Small intestine (tissue), 7 donors: ENCODE measurements around the gene ABCA7. TPM values are rescaled to one million over a fixed set of nuclear protein-coding genes. Genes with fewer than 3 reads are reported as not detected.

Experiments used
- DNase-seq, 2 donors: peaks; one replicate each; pipeline versions ENCODE4 v3.0.0 to v3.0.0-alpha.2; 2013
- FAIRE-seq: peaks from 2 replicates; lab custom pipeline; 2012; peaks lifted over from hg19 to GRCh38; lab: Jason Lieb, UNC
- H3K27ac ChIP-seq, 3 donors: one replicate each; pipeline ENCODE4 v1.5.1; 2013; ENCODE audit warnings: low read length in 2 of 3, mild to moderate bottlenecking in 2 of 3, control low read depth in 1 of 3, inconsistent platforms in 1 of 3, low read depth in 1 of 3, moderate library complexity in 1 of 3
- H3K27me3 ChIP-seq, 3 donors: one replicate each; pipeline ENCODE4 v1.6.1; 2013; ENCODE audit warnings: low read length in 3 of 3, inconsistent platforms in 1 of 3; ENCODE audit not compliant: control insufficient read depth in 3 of 3, insufficient read depth in 3 of 3
- H3K36me3 ChIP-seq, 3 donors: one replicate each; pipeline ENCODE4 v1.6.1; 2013; ENCODE audit warnings: low read length in 3 of 3, inconsistent platforms in 1 of 3, low read depth in 1 of 3, mild to moderate bottlenecking in 1 of 3, moderate library complexity in 1 of 3; ENCODE audit not compliant: control insufficient read depth in 3 of 3, insufficient read depth in 2 of 3
- H3K4me1 ChIP-seq, 3 donors: one replicate each; pipeline ENCODE4 v1.6.1; 2013; ENCODE audit warnings: low read length in 2 of 3, inconsistent platforms in 1 of 3, low read depth in 1 of 3, mild to moderate bottlenecking in 1 of 3, moderate library complexity in 1 of 3; ENCODE audit not compliant: control insufficient read depth in 3 of 3, insufficient read depth in 2 of 3
- H3K4me3 ChIP-seq, 3 donors: one replicate each; pipeline ENCODE4 v1.5.1; 2013; ENCODE audit warnings: low read length in 3 of 3, control low read depth in 1 of 3, inconsistent platforms in 1 of 3, low read depth in 1 of 3, mild to moderate bottlenecking in 1 of 3, moderate library complexity in 1 of 3
- H3K9me3 ChIP-seq, 2 donors: one replicate each; pipeline ENCODE4 v1.6.1; 2013; ENCODE audit warnings: low read depth in 1 of 2, low read length in 1 of 2; ENCODE audit not compliant: control insufficient read depth in 2 of 2, insufficient read depth in 1 of 2
- WGBS, 3 donors: extraction: QIAGEN DNeasy Blood & Tissue Kit; methylation state at CpG; one replicate each; pipeline ENCODE4 v1.1.7; 2013; 5-methylcytosine and 5-hydroxymethylcytosine counted together
- polyA plus RNA-seq, 4 donors: library from polyadenylated mRNA; stranded (reverse) in 3 of 4; unstranded in 1 of 4; fragments of 200-250 nt in 3 of 4; fragments of 120-200 nt in 1 of 4; gene quantifications; one replicate each; pipeline versions ENCODE4 v1.2.1 to v1.2.3, GENCODE V29; 2013
- donor health status: healthy with polysubstance abuse.
- donor health status: control.
- donor health status: control.
- donor health status: Bipolar disorder and iron deficiency.
- donor health status: healthy.

The ABCA7 gene
- polyA plus RNA-seq, 4 donors, result 3.1 to 60.3 (median 20.2) TPM

DNA sequence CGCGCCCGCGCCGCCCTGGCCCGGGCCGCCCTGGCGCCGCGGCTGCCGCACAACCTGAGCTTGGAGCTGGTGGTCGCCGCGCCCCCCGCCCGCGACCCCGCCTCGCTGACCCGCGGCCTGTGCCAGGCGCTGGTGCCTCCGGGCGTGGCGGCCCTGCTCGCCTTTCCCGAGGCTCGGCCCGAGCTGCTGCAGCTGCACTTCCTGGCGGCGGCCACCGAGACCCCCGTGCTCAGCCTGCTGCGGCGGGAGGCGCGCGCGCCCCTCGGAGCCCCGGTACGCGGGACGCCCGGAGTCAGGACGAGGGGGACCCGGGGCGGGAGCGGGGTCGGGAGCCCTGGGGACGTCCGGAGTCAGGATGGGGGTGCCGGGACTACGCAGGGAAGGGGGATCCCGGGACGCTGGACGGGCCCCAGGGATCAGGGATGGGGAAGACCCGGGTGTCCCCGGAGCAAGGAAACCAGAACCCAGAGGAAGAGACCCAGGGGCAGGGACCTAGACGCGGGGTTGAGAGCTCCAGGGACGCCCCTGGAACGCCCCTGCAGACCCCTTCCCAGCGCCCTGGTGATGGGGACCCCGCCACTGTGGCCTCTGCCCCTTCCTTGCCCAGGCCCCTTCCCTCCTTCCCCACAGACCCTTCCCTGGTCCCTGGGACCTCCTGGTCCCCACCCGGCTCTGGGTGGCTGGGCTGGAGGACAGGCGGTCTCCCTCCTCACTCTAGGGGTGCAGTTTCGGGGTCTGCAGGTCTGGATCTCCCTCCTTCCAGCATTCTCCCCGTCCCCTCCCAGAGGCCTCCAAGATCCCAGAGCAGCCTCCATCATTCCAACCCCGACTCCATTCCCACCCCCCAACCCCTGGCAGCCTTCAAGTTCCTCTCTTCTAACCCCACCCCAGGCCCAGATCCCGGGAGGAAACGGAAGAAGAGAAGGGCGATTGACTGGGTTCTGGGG, 39.0 kb upstream of the ABCA7 start:
- Histone ChIP-seq H3K36me3 (peaks cover 0 to under 1% (median 0%) of the 10 kb centered on the region in 3 donors), H3K4me1 (peaks cover 0 to 17% (median 2%) of the 10 kb centered on the region in 3 donors), H3K27me3 (peaks cover 0 to 61% (median 22%) of the 10 kb centered on the region in 3 donors), H3K27ac (no peak overlapping the region), H3K4me3 (no peak overlapping the region), H3K9me3 (peaks cover 0 to 5% of the 10 kb centered on the region in 2 donors)
- no peak for FAIRE-seq
- WGBS, 3 donors, result 4 to 7% (median 4%) methylated on average over 57 to 73 of the region's 73 CpGs
- no peak for DNase-seq

DNA sequence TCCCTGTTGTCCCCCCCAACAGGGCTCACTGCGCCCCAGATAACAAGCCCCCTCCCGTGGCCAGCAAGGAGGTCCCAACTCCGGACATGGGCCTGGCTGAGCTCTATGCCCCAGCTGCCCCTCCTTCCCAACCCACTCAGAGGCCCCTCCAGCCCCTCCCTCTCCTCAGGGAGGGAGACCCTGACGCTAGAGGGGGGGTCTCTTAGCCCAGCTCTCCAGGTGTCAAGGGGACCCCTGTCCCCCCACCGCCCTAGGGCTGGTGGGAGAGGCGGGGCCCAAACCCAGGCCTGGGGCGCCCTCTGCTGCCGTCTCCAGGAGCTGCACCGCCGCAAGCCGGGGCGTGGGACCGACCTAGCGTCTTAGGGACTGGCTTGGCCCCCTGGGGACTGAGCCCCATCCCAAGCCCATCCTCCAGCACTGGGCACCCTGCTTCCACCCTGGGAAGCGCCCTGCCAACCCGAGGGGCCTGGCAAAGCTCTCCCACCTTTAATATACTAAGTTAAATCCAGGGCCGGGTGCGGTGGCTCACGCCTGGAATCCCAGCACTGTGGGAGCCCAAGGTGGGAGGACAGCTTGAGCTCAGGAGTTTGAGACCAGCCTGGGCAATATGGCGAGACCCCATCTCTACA, 38.3 kb upstream of the ABCA7 start:
- H3K4me1 ChIP-seq, result peaks cover 0 to 10% (median 2%) of the 10 kb centered on the region in 3 donors
- H3K27me3 ChIP-seq, result peaks cover 0 to 53% (median 20%) of the 10 kb centered on the region in 3 donors
- no peak overlapping the region for H3K4me3 ChIP-seq
- peaks cover 0 to 5% of the 10 kb centered on the region in 2 donors for H3K9me3 ChIP-seq
- FAIRE-seq (no peak), DNase-seq (peak; percentile 34 to 68)
- peaks cover 0 to 2% (median 0%) of the 10 kb centered on the region in 3 donors for H3K36me3 ChIP-seq
- WGBS, 3 donors, result 3 to 9% (median 6%) methylated on average over 19 to 20 of the region's 20 CpGs
- no peak overlapping the region for H3K27ac ChIP-seq

DNA sequence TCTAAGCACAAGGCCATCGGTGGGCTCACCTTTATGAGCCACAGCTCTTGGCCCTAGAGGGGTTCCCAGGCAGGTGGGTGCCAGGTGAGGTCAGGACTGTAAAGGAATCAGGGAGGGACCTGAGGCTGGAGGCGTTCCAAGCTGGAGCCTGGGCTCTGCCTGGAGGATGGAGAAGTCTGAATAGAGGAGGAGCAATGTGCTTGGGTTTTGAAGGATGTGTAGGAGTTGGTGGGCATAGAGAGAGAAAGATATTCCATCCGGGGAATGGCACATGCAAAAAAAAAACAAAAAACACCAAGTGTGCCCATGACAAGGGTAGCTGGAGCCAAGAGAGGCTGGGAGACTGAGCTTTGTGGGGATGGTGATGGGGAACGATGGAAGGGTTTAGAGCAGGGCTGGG, 37.3 kb upstream of the ABCA7 start:
- H3K27ac ChIP-seq, result no peak overlapping the region
- FAIRE-seq (no peak), DNase-seq (no peak)
- 63 to 80% (median 70%) methylated on average over 4 of the region's 4 CpGs for WGBS, 3 donors
- H3K9me3 ChIP-seq, result peaks cover 0 to 5% of the 10 kb centered on the region in 2 donors
- H3K4me1 ChIP-seq, result peaks cover 0 to 9% (median 2%) of the 10 kb centered on the region in 3 donors
- H3K4me3 ChIP-seq, result no peak overlapping the region
- H3K36me3 ChIP-seq, result peaks cover 0 to 8% (median 0%) of the 10 kb centered on the region in 3 donors
- H3K27me3 ChIP-seq, result peaks cover 0 to 44% (median 20%) of the 10 kb centered on the region in 3 donors

DNA sequence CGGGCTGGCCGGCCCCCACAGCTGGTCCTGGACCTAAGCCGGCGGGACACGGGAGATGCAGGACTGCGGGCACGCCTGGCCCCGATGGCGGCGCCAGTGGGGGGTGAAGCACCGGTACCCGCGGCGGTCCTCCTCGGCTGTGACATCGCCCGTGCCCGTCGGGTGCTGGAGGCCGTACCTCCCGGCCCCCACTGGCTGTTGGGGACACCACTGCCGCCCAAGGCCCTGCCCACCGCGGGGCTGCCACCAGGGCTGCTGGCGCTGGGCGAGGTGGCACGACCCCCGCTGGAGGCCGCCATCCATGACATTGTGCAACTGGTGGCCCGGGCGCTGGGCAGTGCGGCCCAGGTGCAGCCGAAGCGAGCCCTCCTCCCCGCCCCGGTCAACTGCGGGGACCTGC, 36.6 kb upstream of the ABCA7 start:
- peaks cover 0 to 12% (median 0%) of the 10 kb centered on the region in 3 donors for H3K36me3 ChIP-seq

DNA sequence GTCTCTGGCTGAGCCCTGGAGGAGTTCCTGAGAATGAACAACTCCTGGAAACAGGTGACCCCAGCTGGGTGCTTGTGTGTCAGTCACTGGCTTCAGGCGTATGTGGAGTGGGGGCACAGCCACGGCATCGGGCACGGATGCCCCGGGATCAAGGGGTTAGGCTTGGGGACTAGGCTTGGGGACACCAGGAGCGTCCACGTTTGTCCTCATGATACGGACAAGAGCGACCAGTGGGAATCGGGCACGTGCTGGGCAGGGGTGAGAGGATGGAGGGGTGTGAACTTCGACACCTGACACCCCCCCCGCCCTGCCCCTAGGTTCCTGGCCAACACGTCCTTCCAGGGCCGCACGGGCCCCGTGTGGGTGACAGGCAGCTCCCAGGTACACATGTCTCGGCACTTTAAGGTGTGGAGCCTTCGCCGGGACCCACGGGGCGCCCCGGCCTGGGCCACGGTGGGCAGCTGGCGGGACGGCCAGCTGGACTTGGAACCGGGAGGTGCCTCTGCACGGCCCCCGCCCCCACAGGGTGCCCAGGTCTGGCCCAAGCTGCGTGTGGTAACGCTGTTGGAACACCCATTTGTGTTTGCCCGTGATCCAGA, 35.6 kb upstream of the ABCA7 start:
- DNase-seq (no peak), FAIRE-seq (no peak)
- H3K27me3 ChIP-seq, result peaks cover 0 to 27% (median 8%) of the 10 kb centered on the region in 3 donors
- H3K27ac ChIP-seq, result no peak overlapping the region
- H3K36me3 ChIP-seq, result peaks cover 0 to 19% (median 5%) of the 10 kb centered on the region in 3 donors
- 43 to 69% (median 62%) methylated on average over 31 to 32 of the region's 32 CpGs for WGBS, 3 donors
- H3K9me3 ChIP-seq, result peaks cover 0 to 4% of the 10 kb centered on the region in 2 donors
- H3K4me3 ChIP-seq, result no peak overlapping the region
- H3K4me1 ChIP-seq, result peaks cover 0 to 9% (median 2%) of the 10 kb centered on the region in 3 donors

More for the DNA sequence above, 36.6 kb upstream of the ABCA7 start:
- Histone ChIP-seq H3K4me3 (no peak overlapping the region), H3K4me1 (peaks cover 0 to 9% (median 2%) of the 10 kb centered on the region in 3 donors), H3K27me3 (peaks cover 0 to 37% (median 16%) of the 10 kb centered on the region in 3 donors), H3K9me3 (peaks cover 0 to 5% of the 10 kb centered on the region in 2 donors), H3K27ac (no peak overlapping the region)
- WGBS, 3 donors, result 80 to 87% (median 81%) methylated on average over 19 to 37 of the region's 37 CpGs
- DNase-seq (no peak), FAIRE-seq (no peak)

DNA sequence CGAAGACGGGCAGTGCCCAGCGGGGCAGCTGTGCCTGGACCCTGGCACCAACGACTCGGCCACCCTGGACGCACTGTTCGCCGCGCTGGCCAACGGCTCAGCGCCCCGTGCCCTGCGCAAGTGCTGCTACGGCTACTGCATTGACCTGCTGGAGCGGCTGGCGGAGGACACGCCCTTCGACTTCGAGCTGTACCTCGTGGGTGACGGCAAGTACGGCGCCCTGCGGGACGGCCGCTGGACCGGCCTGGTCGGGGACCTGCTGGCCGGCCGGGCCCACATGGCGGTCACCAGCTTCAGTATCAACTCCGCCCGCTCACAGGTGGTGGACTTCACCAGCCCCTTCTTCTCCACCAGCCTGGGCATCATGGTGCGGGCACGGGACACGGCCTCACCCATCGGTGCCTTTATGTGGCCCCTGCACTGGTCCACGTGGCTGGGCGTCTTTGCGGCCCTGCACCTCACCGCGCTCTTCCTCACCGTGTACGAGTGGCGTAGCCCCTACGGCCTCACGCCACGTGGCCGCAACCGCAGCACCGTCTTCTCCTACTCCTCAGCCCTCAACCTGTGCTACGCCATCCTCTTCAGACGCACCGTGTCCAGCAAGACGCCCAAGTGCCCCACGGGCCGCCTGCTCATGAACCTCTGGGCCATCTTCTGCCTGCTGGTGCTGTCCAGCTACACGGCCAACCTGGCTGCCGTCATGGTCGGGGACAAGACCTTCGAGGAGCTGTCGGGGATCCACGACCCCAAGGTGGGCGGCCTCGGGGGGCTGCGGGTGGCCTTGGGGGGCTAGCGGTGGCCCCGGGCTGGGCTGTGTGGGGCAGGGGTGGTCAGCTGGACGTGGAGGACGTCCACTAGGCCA, 34.9 kb upstream of the ABCA7 start:
- DNase-seq (no peak), FAIRE-seq (no peak)
- Histone ChIP-seq H3K4me1 (peaks cover 0 to 9% (median 2%) of the 10 kb centered on the region in 3 donors), H3K9me3 (peaks cover 0 to 2% of the 10 kb centered on the region in 2 donors), H3K4me3 (no peak overlapping the region), H3K27me3 (peaks cover 0 to 21% (median 8%) of the 10 kb centered on the region in 3 donors), H3K27ac (no peak overlapping the region), H3K36me3 (peaks cover 0 to 26% (median 5%) of the 10 kb centered on the region in 3 donors)
- WGBS, 3 donors, result 81 to 89% (median 89%) methylated on average over 57 to 70 of the region's 70 CpGs

DNA sequence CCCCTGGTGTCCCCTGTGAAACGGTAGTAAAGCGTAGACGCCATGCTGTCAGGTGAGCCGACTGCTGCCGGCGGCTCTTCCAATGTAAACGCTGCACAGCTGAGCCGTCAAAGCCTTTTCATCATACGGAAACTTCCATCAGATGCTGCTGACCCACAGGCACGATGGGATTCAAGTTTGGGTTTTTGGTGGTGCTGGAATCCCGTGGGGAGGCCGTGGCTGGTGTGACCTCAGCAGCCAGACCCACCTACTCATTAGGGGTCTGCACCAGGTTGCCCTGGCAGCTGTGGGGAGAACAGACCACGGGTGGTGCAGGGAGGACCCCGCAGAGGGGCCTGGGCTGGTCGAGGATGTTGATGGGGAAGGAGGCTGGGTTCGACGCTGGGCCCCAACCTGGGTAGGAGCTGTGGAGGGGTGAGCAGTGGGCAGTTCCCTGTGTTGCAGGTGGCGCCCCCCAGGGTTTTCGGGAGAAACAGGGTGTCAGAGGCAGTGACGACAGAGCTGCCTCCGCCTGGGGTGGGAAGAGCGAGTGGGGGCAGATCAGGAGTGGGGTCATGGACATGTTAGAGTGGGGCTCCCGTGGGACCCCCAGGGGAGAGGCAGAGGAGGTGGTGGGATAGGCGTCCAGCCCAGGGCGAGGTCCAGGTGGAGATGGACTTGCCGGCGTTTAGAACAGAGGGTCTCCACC, 33.1 kb upstream of the ABCA7 start:
- H3K9me3 ChIP-seq, result peaks cover 0 to 2% of the 10 kb centered on the region in 2 donors
- 42 to 74% (median 60%) methylated on average over 27 of the region's 27 CpGs for WGBS, 3 donors
- H3K27me3 ChIP-seq, result peaks cover 0 to 7% (median 4%) of the 10 kb centered on the region in 3 donors
- H3K4me3 ChIP-seq, result no peak overlapping the region
- no peak for FAIRE-seq
- H3K4me1 ChIP-seq, result no peaks in the 10 kb centered on the region
- no peak for DNase-seq
- no peak overlapping the region for H3K27ac ChIP-seq
- H3K36me3 ChIP-seq, result peaks cover 6 to 43% (median 20%) of the 10 kb centered on the region in 3 donors
